ENCODE measurements around the gene GPRC5C. TPM values are rescaled to one million over a fixed set of nuclear protein-coding genes. Genes with fewer than 3 reads are reported as not detected.

GPRC5C gene
- total RNA-seq, 1 donor from 2014 or later = 56.4 TPM

DNA sequence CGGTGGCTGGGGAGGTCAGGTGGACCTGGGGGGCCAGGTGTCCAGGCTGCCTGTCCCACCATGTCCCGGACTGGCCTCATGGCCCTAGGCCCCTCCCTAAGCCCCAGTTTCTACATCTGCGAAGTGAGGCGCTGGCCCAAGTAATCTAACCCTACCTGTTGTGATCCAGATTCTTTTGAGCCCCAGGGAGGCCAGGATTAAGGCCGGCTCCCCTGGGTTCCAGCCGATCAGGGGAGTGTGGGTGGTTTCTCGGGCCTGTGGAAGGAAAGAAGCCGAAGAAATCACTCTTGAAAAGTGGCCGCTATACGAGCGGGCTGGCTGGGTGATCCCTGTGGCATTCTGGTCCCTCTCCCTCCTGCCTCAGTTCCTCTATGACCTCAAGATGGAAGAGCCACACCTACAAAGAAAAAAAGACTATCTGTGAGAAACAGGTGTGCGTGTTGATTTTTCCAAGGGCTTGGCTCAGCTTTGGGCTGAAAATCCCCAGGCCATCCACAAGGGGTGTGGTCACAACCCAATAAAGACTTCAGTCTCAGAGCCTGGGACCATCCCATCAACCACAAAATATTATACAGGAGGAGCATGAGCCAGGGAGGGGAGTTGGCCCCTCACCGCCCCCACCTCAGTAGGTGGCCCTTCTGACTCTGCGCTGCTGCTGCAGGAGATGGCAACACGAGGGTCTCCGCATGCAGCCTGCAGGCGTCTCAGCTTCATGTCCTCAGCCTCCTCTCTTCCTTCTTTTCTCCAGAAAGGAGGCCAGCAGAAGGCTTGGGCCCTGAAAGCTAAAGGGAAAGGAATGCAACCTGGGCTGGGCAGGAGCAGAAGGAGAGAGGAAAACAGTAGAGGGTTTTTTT, 44.3 kb upstream of the GPRC5C start:
- Mint-ChIP-seq H3K4me3 (ENCODE audit: unreplicated experiment) (no peak overlapping the region), H3K27ac (ENCODE audit: unreplicated experiment) (no peak overlapping the region), H3K27me3 (ENCODE audit: unreplicated experiment) (peaks cover 13% of the 10 kb centered on the region), H3K9me3 (ENCODE audit: unreplicated experiment) (no peaks in the 10 kb centered on the region), H3K4me1 (ENCODE audit: unreplicated experiment) (peaks cover 1% of the 10 kb centered on the region), H3K36me3 (ENCODE audit: unreplicated experiment) (no peaks in the 10 kb centered on the region)
- TF ChIP-seq, protein P1, sequence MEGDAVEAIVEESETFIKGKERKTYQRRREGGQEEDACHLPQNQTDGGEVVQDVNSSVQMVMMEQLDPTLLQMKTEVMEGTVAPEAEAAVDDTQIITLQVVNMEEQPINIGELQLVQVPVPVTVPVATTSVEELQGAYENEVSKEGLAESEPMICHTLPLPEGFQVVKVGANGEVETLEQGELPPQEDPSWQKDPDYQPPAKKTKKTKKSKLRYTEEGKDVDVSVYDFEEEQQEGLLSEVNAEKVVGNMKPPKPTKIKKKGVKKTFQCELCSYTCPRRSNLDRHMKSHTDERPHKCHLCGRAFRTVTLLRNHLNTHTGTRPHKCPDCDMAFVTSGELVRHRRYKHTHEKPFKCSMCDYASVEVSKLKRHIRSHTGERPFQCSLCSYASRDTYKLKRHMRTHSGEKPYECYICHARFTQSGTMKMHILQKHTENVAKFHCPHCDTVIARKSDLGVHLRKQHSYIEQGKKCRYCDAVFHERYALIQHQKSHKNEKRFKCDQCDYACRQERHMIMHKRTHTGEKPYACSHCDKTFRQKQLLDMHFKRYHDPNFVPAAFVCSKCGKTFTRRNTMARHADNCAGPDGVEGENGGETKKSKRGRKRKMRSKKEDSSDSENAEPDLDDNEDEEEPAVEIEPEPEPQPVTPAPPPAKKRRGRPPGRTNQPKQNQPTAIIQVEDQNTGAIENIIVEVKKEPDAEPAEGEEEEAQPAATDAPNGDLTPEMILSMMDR (IDR thresholded peaks at IDR 0.05) = no peak
- DNase-seq (ENCODE audit: extremely low spot score, unreplicated experiment) = no peak

DNA sequence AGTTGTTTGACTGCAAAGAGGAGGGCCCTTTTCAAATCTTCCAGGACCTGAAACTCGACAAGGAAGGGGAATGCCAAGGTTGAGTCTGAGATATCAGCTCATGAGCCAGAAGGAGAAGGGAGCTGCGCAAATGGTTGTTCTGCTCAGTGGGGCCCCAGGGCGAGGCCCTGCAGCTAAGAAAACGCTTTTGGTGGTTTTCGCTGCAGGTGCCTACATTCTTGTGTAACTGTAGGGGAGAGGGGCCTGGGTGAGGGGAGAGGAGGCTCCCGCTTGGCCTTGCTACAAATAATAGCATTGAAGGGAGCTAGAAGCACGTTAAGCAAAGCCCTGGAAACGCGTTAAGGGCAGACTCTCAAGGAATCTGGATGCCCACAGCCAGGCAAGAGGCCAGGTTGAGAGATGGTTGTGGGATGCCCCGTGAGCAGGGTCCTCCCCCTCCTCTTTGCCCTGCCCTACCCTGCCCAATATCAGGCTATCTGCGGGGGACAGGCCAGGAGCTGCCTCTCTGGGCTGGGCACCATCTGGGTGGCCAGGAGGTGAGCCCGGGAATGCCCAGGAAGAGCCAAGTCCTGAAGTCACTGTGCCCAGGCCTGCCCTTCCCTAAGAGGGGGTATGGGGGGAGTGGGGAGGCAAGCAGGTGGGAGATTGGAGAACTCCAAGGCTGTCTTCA, 42.7 kb upstream of the GPRC5C start:
- Mint-ChIP-seq H3K4me1 (ENCODE audit: unreplicated experiment) (peaks cover 10% of the 10 kb centered on the region), H3K27ac (ENCODE audit: unreplicated experiment) (no peak overlapping the region), H3K4me3 (ENCODE audit: unreplicated experiment) (no peak overlapping the region), H3K36me3 (ENCODE audit: unreplicated experiment) (no peaks in the 10 kb centered on the region), H3K9me3 (ENCODE audit: unreplicated experiment) (no peaks in the 10 kb centered on the region), H3K27me3 (ENCODE audit: unreplicated experiment) (peaks cover 13% of the 10 kb centered on the region)
- DNase-seq (ENCODE audit: extremely low spot score, unreplicated experiment) = no peak
- TF ChIP-seq, protein P1 (IDR thresholded peaks at IDR 0.05) = no peak

DNA sequence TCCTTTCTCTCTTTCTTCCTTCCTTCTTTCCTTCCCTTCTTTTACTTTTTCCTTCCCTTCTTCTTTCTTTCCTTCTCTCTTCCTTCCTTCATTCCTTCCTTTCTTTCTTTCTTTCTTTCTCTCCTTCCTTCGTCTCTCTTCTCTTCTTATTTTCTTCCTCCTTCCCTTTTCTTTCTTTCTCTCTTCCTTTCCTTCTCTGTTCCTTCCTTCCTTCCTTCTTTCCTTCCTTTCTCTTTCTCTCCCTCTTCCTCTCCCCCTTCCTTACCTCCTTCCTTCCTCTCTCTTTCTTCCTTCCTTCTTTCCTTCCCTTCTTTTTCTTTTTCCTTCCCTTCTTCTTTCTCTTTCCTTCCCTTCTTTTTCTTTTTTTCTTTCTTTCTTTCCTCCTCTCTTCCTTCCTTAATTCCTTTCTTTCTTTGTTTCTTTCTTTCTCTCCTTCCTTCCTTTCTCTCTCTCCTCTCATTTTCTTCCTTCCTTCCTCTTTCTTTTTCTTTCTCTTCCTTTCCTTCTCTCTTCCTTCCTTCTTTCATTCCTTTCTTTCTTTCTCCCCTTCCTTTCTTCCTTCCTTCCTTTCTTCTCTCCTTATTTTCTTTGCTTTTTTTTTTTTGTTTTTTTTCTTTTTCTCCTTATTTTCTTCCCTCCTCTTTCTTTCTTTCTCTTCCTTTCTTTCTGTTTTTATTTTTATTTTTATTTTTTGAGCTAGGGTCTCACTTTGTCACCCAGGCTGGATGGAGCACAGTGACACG, 41.8 kb upstream of the GPRC5C start:
- TF ChIP-seq, protein P1 (IDR thresholded peaks at IDR 0.05) = no peak
- H3K27me3 Mint-ChIP-seq (ENCODE audit: unreplicated experiment) = peaks cover 10% of the 10 kb centered on the region
- H3K36me3 Mint-ChIP-seq (ENCODE audit: unreplicated experiment) = no peaks in the 10 kb centered on the region
- no peak overlapping the region for H3K4me3 Mint-ChIP-seq (ENCODE audit: unreplicated experiment)
- H3K27ac Mint-ChIP-seq (ENCODE audit: unreplicated experiment) = no peak overlapping the region
- no peaks in the 10 kb centered on the region for H3K9me3 Mint-ChIP-seq (ENCODE audit: unreplicated experiment)
- DNase-seq (ENCODE audit: extremely low spot score, unreplicated experiment) = no peak
- peaks cover 16% of the 10 kb centered on the region for H3K4me1 Mint-ChIP-seq (ENCODE audit: unreplicated experiment)

DNA sequence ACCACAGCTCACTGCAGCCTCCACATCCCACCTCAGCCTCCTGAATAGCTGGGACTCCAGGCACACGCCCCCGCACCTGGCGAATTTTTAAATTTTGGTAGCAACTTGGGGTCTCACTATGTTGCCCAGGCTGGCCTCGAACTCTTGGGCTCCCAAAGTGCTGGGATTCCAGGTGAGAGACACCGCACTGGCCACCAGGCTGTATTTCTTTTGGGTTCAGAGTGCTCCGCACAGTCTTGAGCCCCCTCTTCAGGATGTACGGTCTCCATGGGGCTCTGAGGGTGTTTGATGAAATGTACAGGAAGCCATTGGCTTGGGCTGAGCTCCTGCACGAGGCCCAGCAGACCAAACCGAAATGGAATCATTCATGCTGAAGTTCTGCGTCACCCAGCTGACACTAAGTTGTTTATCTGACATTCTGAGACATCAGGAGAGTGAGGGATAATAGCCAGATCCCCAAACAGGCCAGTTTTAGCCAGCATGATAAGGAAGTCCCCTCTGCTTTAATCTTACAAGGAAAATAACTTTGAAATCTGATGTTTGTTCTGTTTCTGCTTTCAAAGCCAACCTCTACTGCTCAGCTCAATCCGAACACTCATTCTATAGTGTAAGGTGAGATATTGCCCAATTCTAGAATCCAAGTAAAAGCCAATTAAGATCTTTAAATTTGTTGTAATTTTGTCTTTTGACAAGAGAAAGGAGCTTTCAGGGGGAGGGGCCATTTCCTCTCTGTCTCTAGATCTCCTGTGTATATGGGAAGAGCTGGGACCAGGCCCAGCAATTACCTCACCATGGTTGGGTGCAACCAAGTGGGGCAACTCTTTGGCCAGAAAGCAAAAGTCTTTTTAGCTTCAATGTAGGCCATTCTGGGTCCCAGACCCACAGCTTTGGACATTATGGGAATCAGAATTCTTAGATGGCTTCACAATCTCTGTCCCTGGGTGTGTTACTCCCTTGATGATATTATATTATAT, 40.9 kb upstream of the GPRC5C start:
- Mint-ChIP-seq H3K4me3 (ENCODE audit: unreplicated experiment) (no peak overlapping the region), H3K27ac (ENCODE audit: unreplicated experiment) (no peak overlapping the region), H3K4me1 (ENCODE audit: unreplicated experiment) (peaks cover 16% of the 10 kb centered on the region), H3K9me3 (ENCODE audit: unreplicated experiment) (no peaks in the 10 kb centered on the region), H3K36me3 (ENCODE audit: unreplicated experiment) (no peaks in the 10 kb centered on the region), H3K27me3 (ENCODE audit: unreplicated experiment) (peaks cover 10% of the 10 kb centered on the region)
- DNase-seq (ENCODE audit: extremely low spot score, unreplicated experiment) = no peak
- TF ChIP-seq, protein P1 (IDR thresholded peaks at IDR 0.05) = no peak
